ENCODE results near the gene TMPRSS11A.

TMPRSS11A gene

GRCh38 chr4:67880866-67881610 is 82.3 kb downstream of the TMPRSS11A start:
- TF ChIP-seq CTCF (conservative IDR thresholded peaks at IDR 0.05; ENCODE audit: low read length) = no peak
- H3K4me3 ChIP-seq (ENCODE audit: low read length) = no peak overlapping the region
- DNase-seq (ENCODE audit: low read depth) = peak; percentile 4

- peak; percentile 22 for DNase-seq (ENCODE audit: low read depth)
- no peak for TF ChIP-seq CTCF (conservative IDR thresholded peaks at IDR 0.05; ENCODE audit: low read length)
Measured at GRCh38 chr4:67879486-67879885, 83.8 kb downstream of the TMPRSS11A start.

DNA sequence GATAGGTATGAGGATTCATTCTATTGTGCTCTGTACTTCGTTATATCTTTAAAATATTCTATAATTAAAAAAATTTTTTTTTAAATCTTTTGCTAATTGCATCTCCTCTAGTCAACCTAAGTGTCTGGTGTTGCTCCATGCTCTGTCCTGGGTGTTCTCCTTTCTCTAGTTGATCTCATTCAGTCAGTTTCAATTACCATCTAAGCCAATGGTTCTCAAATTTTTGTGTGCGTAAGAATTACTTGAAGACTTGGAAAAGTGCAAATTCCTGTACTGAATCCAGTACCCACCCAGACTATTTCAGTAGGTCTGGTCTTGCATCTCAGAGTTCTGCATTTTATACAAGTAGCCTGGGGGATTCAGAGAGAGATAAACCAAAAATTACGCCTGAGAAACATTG is 86.2 kb downstream of the TMPRSS11A start:
- DNase-seq (ENCODE audit: low read depth) = no peak
- TF ChIP-seq CTCF (conservative IDR thresholded peaks at IDR 0.05; ENCODE audit: low read length) = no peak
- no peak overlapping the region for H3K4me3 ChIP-seq (ENCODE audit: low read length)

More at GRCh38 chr4:67879486-67879885, 83.8 kb downstream of the TMPRSS11A start:
- no peak overlapping the region for H3K4me3 ChIP-seq (ENCODE audit: low read length)

- no peak for TF ChIP-seq CTCF (conservative IDR thresholded peaks at IDR 0.05; ENCODE audit: low read length)
- peak; percentile 38 for DNase-seq (ENCODE audit: low read depth)
- no peak overlapping the region for H3K4me3 ChIP-seq (ENCODE audit: low read length)
Measured at GRCh38 chr4:67874986-67875385, 88.3 kb downstream of the TMPRSS11A start.

DNA sequence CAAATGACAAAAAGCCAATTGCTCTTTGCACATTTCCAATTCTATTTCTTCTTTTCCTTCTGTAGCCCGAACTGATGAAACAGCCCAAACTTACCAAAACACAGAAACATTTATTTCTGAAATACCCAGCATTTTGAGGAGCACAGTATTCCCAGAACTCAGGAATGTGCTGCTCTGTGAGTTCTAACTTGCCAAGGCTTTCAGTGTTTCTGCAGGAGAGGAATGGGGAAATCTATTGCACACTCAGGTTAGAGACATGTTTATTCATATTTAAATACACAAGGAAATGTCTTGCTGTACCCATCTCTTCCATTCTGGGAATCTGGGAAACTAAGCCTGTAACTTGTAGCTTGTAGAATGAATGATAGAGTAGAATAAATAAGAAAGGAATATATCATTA is 90.2 kb downstream of the TMPRSS11A start:
- no peak overlapping the region for H3K4me3 ChIP-seq (ENCODE audit: low read length)
- peak; percentile 12 for DNase-seq (ENCODE audit: low read depth)
- no peak for TF ChIP-seq CTCF (conservative IDR thresholded peaks at IDR 0.05; ENCODE audit: low read length)

DNA sequence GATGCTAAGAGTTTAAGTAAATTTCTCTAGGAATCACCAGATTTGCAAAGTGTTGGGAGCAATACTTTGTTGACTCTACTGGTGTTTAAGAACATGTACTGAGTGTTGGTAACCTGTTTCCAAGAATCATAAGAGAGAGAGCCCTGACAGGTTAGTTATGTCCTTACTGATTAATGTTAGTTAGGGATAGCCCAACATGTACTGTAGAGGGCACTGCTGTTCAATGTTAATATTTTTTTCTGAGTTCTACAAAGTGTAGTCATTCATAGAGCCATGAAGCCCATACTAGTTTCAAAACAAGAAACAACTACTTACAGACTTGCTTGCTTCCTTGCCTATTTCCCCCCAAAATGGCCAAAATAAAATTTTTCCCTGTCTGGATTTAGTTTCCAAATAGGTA is 91.4 kb downstream of the TMPRSS11A start:
- peak; percentile 59 for DNase-seq (ENCODE audit: low read depth)
- H3K4me3 ChIP-seq (ENCODE audit: low read length) = no peak overlapping the region
- TF ChIP-seq CTCF (conservative IDR thresholded peaks at IDR 0.05; ENCODE audit: low read length) = peak; percentile 73

GRCh38 chr4:67869580-67870190 is 93.6 kb downstream of the TMPRSS11A start:
- no peak for TF ChIP-seq CTCF (conservative IDR thresholded peaks at IDR 0.05; ENCODE audit: low read length)
- no peak overlapping the region for H3K4me3 ChIP-seq (ENCODE audit: low read length)
- DNase-seq (ENCODE audit: low read depth) = no peak

All from AG10803 (cell line).